ENCODE data around the gene CACNA1B. TPM values are rescaled to one million over a fixed set of nuclear protein-coding genes. Genes with fewer than 3 reads are reported as not detected.

The CACNA1B gene
- total and polyA plus RNA-seq, 10 donors, result under 0.01 to 0.09 (median 0.04) TPM; not detected in 4

DNA sequence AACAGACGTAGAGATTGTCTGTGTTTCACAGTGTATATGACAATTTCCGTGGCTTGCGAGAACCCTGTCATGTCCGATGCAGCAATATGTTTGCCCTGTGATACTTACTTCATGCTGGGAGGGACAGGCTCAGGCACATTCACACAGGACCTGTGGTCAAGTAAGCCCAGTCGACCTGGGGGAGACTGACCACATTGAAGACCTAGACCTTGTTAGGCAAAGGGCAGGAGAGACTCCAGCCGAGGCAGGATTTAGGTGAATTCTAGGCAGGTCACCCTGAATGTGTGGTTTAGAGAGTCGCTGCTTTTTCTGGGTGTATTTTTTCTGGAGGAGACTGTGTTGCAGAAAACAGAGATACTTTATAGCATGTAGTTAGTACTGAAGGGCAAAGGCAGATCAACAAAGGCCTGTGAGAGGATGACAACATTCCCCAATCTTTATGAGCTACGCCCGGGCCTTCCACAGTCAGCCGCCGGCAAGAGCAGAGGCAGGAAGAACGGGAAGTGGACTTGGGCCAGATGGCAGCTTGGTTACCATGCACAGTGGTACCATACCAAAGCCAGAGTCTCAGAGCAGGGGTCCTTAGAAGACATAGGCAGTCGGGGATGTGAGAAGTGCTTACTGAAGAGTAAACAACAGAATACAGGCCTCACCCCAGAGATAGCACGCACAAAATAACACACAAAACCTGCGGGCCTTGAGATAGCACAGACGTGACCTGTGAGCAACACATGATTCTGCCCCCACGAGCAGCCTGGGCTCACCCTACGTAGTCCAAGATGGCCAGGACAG lies 220.7 kb downstream of the CACNA1B start:
- no peaks in the 10 kb centered on the region for H3K4me1 ChIP-seq
- 77 to 89% (median 85%) methylated on average over 18 of the region's 18 CpGs for WGBS, 5 donors
- peaks cover 0 to 7% (median 0%) of the 10 kb centered on the region in 7 donors for H3K27me3 ChIP-seq (replicated peaks in 1 of 7)
- H3K9me3 ChIP-seq, result no peaks in the 10 kb centered on the region
- DNase-seq, result peak; percentile 42
- H3K27ac ChIP-seq, result no peak overlapping the region
- no peak overlapping the region for H3K4me3 ChIP-seq
- H3K36me3 ChIP-seq, result no peaks in the 10 kb centered on the region
- TF ChIP-seq POLR2A (IDR thresholded peaks at IDR 0.05), result no peak
- TF ChIP-seq, protein P1, sequence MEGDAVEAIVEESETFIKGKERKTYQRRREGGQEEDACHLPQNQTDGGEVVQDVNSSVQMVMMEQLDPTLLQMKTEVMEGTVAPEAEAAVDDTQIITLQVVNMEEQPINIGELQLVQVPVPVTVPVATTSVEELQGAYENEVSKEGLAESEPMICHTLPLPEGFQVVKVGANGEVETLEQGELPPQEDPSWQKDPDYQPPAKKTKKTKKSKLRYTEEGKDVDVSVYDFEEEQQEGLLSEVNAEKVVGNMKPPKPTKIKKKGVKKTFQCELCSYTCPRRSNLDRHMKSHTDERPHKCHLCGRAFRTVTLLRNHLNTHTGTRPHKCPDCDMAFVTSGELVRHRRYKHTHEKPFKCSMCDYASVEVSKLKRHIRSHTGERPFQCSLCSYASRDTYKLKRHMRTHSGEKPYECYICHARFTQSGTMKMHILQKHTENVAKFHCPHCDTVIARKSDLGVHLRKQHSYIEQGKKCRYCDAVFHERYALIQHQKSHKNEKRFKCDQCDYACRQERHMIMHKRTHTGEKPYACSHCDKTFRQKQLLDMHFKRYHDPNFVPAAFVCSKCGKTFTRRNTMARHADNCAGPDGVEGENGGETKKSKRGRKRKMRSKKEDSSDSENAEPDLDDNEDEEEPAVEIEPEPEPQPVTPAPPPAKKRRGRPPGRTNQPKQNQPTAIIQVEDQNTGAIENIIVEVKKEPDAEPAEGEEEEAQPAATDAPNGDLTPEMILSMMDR (IDR thresholded peaks at IDR 0.05 in 8 of 11, conservative IDR thresholded peaks at IDR 0.05 in 3 of 11), result no peak
- TF ChIP-seq POLR2AphosphoS5 (IDR thresholded peaks at IDR 0.05), result no peak
- intact Hi-C loops (cut with DNase I; ENCODE audit: low total_unique reads), result no loop called here

DNA sequence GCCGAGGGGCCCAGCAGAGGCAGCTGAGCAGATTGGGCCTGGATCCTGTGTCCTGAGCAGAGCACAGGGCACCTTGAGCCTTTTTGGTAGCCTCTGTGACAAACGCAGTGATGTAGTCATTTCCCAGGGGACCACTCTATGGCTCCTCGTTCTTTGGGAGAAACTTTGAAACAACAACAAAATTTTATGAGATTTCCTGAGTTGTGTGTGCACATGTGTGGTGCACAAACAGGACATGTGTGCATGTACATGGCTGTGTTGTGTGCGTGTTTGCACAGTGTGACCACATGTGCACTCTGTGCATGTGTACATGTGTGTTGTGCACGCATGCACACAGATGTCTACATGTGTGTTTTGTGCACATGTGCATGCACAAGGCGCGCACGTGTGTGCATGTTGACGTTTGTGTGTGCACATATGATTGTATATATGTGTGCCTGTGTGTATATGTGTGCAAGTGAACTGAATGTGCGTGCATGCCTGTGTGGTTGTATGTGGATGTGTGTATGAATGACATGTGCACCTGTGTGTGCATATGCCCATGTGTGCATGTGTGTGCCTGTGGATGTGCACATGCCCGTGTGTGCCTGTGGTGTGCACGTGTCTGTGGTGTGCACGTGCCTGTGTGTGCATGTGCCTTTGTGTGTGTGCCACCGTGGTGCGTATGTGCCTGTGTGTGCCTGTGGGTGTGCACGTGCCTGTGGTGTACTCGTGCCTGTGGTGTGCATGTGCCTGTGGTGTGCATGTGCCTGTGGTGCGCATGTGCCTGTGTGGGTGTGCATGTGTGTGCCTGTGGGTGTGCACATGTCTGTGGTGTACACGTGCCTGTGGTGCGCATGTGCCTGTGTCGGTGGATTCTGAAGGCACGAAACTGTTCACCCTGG lies 221.6 kb downstream of the CACNA1B start:
- 88 to 94% (median 92%) methylated on average over 16 to 22 of the region's 22 CpGs for WGBS, 5 donors
- TF ChIP-seq, protein P1 (IDR thresholded peaks at IDR 0.05 in 8 of 11, conservative IDR thresholded peaks at IDR 0.05 in 3 of 11), result no peak
- TF ChIP-seq POLR2AphosphoS5 (IDR thresholded peaks at IDR 0.05) (no peak), POLR2A (IDR thresholded peaks at IDR 0.05) (no peak)
- intact Hi-C loops (cut with DNase I; ENCODE audit: low total_unique reads), result no loop called here
- DNase-seq, result peak; percentile 50
- no peaks in the 10 kb centered on the region for H3K9me3 ChIP-seq
- H3K27me3 ChIP-seq (replicated peaks in 1 of 7), result peaks cover 0 to 14% (median 0%) of the 10 kb centered on the region in 7 donors
- H3K4me1 ChIP-seq, result no peaks in the 10 kb centered on the region
- H3K36me3 ChIP-seq, result no peaks in the 10 kb centered on the region
- H3K27ac ChIP-seq, result no peak overlapping the region
- H3K4me3 ChIP-seq, result no peak overlapping the region

DNA sequence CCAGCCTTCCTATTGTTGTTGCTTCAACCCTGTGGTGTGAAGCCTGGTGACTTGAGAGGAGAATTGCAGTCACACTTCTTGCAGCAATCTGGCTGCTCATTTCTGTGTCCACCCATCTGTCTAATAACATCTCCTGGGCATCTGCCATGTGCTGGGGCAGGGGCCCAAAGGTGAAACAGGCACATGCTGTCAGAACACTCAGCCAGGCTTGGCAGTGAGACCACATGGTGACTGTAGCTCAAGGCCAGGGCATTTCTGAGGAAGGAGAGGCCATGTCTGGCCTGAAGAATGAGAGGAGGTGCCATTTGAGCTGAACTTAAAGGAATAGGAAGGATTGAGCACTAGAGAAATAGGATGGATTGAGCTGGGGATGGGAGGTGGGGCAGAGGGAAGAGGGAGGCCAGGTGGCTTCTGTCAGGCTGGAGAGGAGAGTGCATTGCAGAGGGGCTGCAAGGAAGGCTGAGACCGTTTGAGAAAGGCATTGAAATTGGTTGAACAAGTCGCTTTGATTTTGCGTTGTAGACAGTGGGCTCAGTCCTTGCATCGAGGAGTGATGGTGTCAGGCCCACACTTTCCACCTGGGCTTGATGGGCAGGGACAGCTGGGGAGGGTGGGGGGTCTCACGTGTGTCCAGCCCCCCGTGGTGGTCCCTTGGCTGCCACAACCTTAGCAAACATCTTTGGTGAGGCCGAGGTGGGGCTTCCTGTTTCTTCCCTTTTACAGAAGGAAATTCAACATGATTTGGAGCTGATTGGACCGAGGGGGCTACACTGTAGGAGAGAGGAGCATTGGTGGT lies 222.4 kb downstream of the CACNA1B start:
- Histone ChIP-seq H3K27ac (no peak overlapping the region), H3K4me3 (no peak overlapping the region), H3K4me1 (no peaks in the 10 kb centered on the region), H3K36me3 (no peaks in the 10 kb centered on the region), H3K9me3 (no peaks in the 10 kb centered on the region), H3K27me3 (replicated peaks in 1 of 7) (peaks cover 0 to 22% (median 0%) of the 10 kb centered on the region in 7 donors)
- TF ChIP-seq, protein P1 (IDR thresholded peaks at IDR 0.05 in 8 of 11, conservative IDR thresholded peaks at IDR 0.05 in 3 of 11), result no peak
- TF ChIP-seq POLR2A (IDR thresholded peaks at IDR 0.05) (no peak), POLR2AphosphoS5 (IDR thresholded peaks at IDR 0.05) (no peak)
- 48 to 69% (median 58%) methylated on average over 8 of the region's 8 CpGs for WGBS, 5 donors
- intact Hi-C loops (cut with DNase I; ENCODE audit: low total_unique reads), result no loop called here
- DNase-seq, result no peak

All from spleen (tissue), 11 donors.